Measurements from ENCODE around the gene TCEAL4. TPM values are rescaled to one million over a fixed set of nuclear protein-coding genes. Genes with fewer than 3 reads are reported as not detected.
A peak's percentile ranks its signal among the peaks of the same experiment; 100 is the strongest.

TCEAL4 gene
- total RNA-seq, 1 experiment from 2014 or later = 63.7 TPM

DNA sequence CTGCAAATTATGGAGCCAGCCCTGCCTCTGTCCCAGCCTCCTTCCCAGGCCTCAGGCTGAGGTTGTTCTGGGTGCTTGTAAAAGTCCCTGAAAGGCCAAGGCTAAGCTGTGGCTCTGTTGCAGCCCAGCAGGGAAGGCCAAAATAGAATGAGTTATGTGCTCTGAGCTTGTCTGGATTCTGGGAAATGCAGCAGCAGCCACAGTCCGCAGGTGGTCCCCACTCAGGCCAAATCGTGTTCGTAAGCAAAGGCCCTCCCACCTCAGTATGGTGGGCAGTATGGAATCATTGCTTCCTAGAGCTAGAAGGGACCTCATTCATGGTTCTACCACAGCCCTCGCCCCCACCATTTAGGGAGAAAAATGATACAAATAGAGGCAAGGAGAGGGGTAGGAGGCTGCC, 38.8 kb downstream of the TCEAL4 start:
- no peak overlapping the region for H3K4me3 Mint-ChIP-seq (ENCODE audit: unreplicated experiment)
- TF ChIP-seq, protein P1, sequence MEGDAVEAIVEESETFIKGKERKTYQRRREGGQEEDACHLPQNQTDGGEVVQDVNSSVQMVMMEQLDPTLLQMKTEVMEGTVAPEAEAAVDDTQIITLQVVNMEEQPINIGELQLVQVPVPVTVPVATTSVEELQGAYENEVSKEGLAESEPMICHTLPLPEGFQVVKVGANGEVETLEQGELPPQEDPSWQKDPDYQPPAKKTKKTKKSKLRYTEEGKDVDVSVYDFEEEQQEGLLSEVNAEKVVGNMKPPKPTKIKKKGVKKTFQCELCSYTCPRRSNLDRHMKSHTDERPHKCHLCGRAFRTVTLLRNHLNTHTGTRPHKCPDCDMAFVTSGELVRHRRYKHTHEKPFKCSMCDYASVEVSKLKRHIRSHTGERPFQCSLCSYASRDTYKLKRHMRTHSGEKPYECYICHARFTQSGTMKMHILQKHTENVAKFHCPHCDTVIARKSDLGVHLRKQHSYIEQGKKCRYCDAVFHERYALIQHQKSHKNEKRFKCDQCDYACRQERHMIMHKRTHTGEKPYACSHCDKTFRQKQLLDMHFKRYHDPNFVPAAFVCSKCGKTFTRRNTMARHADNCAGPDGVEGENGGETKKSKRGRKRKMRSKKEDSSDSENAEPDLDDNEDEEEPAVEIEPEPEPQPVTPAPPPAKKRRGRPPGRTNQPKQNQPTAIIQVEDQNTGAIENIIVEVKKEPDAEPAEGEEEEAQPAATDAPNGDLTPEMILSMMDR (IDR thresholded peaks at IDR 0.05; ENCODE audit: unreplicated experiment) = no peak
- POLR2A ChIA-PET = interaction anchor here (0.6 kb wide), 1 partner anchor 145 kb away, joined by 3 read pairs; no protein-coding TSS in a partner anchor
- peaks cover 8% of the 10 kb centered on the region for H3K4me1 Mint-ChIP-seq (ENCODE audit: insufficient read depth, unreplicated experiment)
- CTCF ChIA-PET = no interaction called here
- no TSS peak for BruUV-seq (replicated peaks)
- H3K27me3 Mint-ChIP-seq (ENCODE audit: insufficient read depth, unreplicated experiment) = peaks cover 39% of the 10 kb centered on the region
- DNase-seq (ENCODE audit: unreplicated experiment) = no peak
- H3K27ac Mint-ChIP-seq (ENCODE audit: low read depth, unreplicated experiment) = no peak overlapping the region
- H3K9me3 Mint-ChIP-seq (ENCODE audit: unreplicated experiment) = no peaks in the 10 kb centered on the region
- intact Hi-C loops (cut with micrococcal nuclease) = no loop called here
- peaks cover 9% of the 10 kb centered on the region for H3K36me3 Mint-ChIP-seq (ENCODE audit: insufficient read depth, unreplicated experiment)

DNA sequence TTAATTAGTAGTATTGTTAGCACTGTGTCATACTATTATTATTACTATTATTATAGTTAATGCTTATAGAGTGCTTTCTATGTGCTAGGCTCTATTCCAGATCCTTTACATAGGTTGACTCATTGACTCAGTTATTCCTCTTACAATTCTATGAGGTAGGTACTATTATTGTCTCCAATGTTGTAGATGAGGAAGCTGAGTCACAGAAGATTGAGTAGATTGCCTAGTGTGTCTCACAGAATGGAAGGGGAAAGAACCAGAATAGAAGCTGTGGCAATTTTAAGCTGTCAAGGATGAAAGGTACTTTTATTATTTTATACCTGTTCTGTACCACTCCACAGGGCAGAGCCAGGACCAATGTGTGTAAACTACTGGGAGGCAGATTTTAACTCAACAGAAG, 41.5 kb downstream of the TCEAL4 start:
- Mint-ChIP-seq H3K27ac (ENCODE audit: low read depth, unreplicated experiment) (no peak overlapping the region), H3K4me1 (ENCODE audit: insufficient read depth, unreplicated experiment) (peaks cover 15% of the 10 kb centered on the region), H3K36me3 (ENCODE audit: insufficient read depth, unreplicated experiment) (peaks cover 5% of the 10 kb centered on the region), H3K4me3 (ENCODE audit: unreplicated experiment) (no peak overlapping the region), H3K27me3 (ENCODE audit: insufficient read depth, unreplicated experiment) (peaks cover 41% of the 10 kb centered on the region), H3K9me3 (ENCODE audit: unreplicated experiment) (no peaks in the 10 kb centered on the region)
- POLR2A ChIA-PET = interaction anchor here (0.6 kb wide), 1 partner anchor 10 kb away, joined by 3 read pairs; no protein-coding TSS in a partner anchor
- peak; percentile 26 for DNase-seq (ENCODE audit: unreplicated experiment)
- intact Hi-C loops (cut with micrococcal nuclease) = no loop called here
- no TSS peak for BruUV-seq (replicated peaks)
- TF ChIP-seq, protein P1 (IDR thresholded peaks at IDR 0.05; ENCODE audit: unreplicated experiment) = no peak
- CTCF ChIA-PET = no interaction called here

DNA sequence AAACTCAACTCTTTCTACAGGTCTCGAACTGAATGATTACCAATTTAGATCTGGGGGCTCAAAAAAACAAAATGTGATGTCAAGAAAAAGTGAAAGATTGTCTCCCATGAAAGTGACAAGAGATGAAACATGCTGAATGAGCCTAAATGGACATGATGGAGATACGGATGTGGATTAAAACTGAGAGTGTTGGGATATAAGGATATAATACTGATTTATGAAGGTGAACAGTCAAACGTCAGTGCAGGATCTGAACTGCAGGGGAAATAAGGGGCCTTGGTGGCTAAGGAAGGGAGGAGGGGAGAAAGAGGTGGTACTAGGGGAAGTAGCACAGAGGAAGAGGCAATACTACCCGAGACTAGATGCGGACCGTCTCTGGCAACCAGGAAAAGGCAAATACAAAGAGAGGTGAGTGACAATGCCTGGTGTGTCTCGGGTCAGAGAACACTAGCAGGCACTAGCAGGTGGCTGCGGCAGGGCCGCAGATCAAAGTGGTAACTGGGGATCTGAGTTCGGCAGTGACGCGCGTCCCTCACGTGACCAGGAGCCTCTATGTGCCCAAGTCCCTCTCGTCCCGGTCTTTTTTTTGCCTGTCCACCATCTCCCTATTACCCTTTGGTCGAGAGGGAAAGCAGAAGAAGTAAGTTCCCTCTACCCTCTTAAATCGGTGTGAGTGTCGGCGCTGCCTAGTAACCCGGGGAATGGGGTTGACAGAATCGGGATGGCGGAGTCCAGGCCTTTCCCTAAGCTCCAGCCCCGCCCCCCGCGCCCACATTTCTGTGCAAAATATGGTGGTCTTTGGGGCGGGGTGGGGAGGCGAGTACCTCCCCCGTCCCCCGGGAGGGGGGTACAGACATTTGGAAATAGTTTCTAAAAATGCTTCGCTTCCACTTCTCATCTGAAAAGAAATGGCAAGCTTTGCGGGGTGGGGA, 43.3 kb downstream of the TCEAL4 start, which contains the start of gene TCEAL1:
TSS of gene TCEAL1 (plus strand) at position 590 of the 932 bp plus-strand sequence. CDS start 942 bp downstream, outside the sequence.
- BruUV-seq (replicated peaks) = TSS peak; percentile 93
- Mint-ChIP-seq H3K4me3 (ENCODE audit: unreplicated experiment) (peak within 1 kb of the TSS; percentile 84), H3K27ac (ENCODE audit: low read depth, unreplicated experiment) (peak within 1 kb of the TSS; percentile 84), H3K27me3 (ENCODE audit: insufficient read depth, unreplicated experiment) (peaks cover 41% of the 10 kb centered on the region), H3K9me3 (ENCODE audit: unreplicated experiment) (no peaks in the 10 kb centered on the region), H3K36me3 (ENCODE audit: insufficient read depth, unreplicated experiment) (peaks cover 5% of the 10 kb centered on the region), H3K4me1 (ENCODE audit: insufficient read depth, unreplicated experiment) (peaks cover 15% of the 10 kb centered on the region)
- TF ChIP-seq, protein P1 (IDR thresholded peaks at IDR 0.05; ENCODE audit: unreplicated experiment) = no peak
- intact Hi-C loops (cut with micrococcal nuclease) = loop anchor here (2.0 kb wide), 1 partner anchor 58 kb away; the partner anchor contains the start of gene MORF4L2
- CTCF ChIA-PET = interaction anchor here (0.8 kb wide), 1 partner anchor 40 kb away, joined by 3 read pairs; no protein-coding TSS in a partner anchor
- DNase-seq (ENCODE audit: unreplicated experiment) = peak; percentile 36
- POLR2A ChIA-PET = interaction anchor here (0.8 to 2.0 kb wide), 4 partner anchors 12 to 144 kb away, joined by 3 to 11 read pairs (median 4); partner anchors contain the start of gene TCEAL4
